SH-SY5Y (cell line): ENCODE data around the gene LINC01488.

Source experiments
- GATA2 ChIP-seq: IDR thresholded peaks from 2 replicates; pipeline ENCODE4 v1.6.1; 2011; ENCODE audit warnings: mild to moderate bottlenecking, low read depth, low read length
- GATA3 ChIP-seq: IDR thresholded peaks from 2 replicates; pipeline ENCODE4 v1.6.1; 2011; ENCODE audit warnings: low read depth, mild to moderate bottlenecking, low read length, moderate library complexity

The LINC01488 gene

DNA sequence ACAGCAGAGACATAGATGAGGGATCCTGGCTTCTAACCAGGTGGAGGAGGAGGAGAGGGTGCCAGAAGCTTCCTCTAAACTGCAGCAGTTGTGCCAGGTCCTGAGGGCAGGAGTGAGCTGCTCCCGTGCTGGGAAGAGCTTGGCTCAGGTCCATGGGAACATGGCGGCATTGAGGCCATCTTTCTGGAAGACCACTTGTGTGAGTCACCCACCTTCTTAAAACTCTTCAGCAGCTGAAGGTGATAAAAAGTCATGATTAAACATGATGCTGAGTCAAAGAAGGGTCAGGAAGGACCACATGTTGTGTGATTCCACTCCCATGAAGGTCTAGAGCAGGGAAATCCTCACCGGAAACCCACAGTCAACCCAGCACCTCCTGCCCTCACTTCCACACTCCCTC, 35.1 kb downstream of the LINC01488 start:
- no peak for TF ChIP-seq GATA3
- no peak for TF ChIP-seq GATA2

DNA sequence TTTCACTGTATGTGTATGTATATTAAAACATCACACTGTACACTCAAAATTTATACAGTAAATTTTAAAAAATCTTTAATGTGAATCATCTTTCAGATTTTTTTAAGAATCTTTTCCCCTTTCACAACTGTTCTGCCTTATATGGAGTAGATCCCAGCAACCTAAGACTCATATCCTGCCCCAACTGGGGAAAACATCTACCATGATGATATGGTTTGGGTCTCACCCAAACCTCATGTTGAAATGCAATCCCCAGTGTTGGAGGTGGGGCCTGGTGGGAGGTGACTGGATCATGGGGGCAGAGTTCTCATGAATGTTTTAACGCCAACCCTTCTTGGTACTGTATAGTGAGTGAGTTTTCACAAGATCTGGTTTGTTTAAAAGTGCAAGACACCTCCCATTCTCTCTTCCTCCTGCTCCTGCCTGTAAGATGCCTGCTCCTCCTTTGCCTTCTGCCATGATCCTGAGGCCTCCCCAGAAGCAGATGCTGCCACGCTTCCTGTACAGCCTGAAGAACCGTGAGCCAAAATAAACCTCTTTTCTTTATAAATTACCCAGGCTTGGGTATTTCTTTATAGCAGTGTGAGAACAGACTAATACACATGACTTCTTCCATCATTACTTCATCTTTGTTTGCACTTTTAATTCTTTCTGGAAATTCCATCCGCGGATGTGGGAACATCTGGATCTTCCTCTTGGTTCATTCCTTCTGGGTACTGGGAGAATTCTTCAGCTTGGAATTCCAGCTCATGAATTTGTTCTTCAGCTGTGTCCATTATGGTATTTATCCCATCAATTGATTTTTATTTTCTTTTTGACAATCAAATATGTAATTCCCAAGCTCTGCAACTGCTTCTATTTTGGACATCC, 36.9 kb downstream of the LINC01488 start:
- TF ChIP-seq GATA3 (no peak), GATA2 (no peak)

DNA sequence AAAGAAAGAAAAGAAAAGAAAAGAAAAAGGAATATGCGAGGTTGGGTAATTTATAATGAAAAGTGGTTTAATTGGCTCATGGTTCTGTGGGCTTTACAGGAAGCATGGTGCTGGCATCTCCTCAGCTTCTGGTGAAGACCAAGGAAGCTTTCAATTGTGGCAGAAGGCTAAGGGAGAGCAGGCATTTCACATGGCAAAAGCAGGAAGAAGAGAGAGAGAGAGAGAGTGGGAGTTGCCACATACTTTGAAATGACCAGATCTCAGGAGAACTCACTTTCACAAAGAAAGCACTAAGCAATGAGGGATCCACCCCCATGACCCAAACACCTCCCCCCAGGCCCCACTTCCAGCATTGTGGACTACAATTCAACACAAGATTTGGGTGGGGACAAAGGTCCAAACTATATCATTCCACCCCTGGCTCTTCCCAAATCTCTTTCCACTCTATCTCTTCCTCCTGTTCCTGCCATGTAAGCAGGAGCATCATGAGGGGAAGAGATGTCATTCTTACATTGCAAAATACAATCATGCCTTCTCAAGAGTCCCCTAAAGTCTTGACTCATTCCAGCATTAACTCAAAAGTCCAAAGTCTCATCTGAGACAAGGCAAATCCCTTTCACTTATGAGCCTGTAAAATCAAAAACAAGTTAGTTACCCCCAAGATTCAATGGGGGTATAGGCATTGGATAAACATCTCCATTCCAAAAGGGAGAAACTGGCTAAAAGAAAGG, 38.9 kb downstream of the LINC01488 start:
- TF ChIP-seq GATA3: no peak
- no peak for TF ChIP-seq GATA2

DNA sequence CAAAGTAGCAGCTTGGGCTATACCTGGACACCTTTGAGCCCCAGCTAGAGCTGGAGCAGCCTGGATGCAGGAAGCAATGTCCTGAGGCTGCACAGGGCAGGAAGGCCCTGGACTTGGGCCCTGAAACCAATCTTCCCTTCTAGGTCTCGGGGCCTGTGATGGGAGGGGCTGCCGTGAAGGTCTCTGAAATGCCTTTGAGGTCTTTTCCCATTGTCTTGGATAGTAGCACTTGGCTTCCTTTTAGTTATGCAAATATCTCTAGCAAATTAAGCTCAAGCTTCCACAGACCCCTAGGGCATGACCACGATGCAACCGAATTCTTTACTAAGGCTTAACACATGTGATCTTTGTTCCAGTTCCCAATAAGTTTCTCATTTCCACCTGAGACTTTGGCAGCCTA, 40.0 kb downstream of the LINC01488 start:
- TF ChIP-seq GATA2 (no peak), GATA3 (no peak)

DNA sequence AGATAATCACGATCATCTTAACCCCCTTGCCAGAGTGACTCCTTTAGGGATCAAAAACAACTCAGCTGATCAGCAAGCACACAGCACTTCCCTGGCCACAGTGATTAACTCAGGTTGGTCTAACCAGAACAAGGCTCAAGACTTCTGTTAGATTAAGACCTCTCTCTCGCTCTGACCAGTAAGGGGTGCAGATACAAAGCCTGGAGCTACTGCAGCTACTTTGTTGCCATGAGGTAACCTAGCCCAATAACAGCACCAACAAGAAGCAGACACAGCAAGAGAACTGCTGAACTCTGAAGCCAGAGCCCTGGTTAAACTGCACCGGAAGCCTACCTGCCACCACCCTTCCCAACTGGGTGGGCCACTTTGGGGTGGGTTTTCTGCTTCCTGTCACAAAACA, 42.0 kb downstream of the LINC01488 start:
- TF ChIP-seq GATA2 (no peak), GATA3 (no peak)

DNA sequence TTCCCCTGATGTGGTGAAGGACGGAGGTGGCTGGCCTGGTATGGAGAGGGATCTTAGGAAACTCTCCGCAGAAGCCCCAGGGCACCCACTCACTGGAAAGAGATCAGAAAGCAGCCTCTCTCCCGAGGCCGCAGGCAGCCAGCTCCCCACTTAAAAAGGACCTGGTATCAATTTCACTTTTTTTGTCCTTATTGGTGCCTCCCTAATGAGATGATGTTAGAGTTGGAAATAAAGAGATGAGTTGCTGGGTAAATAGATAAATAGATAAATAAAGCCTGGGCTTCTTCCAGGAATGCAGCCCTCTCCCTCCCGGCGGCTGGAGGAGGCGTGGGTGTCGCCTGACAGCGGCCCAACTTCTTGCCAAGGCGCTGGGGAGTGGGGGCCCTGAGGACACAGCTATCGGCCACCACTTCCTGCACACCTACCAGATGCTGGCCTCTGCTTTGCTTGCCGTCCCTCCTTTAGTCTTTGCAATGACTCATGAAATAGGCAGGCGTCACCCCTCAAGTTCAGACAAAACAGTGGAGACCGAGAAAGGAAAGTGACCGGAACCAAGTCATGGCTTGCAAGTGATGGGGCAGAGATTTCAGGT, 42.9 kb downstream of the LINC01488 start:
- TF ChIP-seq GATA3 (no peak), GATA2 (no peak)

DNA sequence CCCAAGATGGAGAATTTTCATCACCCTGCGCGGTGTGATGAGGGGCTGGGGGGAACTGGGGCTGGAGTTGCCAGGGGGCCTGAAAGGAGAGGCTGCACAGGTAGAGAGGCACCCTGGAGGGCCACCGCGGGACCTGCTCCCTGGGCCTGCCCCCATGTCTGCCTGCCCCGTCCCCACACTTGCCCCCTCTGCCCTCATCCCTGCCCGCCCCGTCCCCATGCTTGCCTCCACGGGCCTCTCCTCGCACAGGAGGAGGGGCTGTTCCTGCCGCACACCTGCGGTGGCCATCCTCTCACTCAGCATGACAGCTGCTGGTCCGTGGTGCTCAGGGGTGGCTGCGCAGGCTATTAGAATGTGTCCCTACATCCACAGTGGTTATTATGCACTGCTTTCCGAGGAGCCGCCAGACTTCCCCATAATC, 43.5 kb downstream of the LINC01488 start:
- TF ChIP-seq GATA2 (no peak), GATA3 (no peak)

DNA sequence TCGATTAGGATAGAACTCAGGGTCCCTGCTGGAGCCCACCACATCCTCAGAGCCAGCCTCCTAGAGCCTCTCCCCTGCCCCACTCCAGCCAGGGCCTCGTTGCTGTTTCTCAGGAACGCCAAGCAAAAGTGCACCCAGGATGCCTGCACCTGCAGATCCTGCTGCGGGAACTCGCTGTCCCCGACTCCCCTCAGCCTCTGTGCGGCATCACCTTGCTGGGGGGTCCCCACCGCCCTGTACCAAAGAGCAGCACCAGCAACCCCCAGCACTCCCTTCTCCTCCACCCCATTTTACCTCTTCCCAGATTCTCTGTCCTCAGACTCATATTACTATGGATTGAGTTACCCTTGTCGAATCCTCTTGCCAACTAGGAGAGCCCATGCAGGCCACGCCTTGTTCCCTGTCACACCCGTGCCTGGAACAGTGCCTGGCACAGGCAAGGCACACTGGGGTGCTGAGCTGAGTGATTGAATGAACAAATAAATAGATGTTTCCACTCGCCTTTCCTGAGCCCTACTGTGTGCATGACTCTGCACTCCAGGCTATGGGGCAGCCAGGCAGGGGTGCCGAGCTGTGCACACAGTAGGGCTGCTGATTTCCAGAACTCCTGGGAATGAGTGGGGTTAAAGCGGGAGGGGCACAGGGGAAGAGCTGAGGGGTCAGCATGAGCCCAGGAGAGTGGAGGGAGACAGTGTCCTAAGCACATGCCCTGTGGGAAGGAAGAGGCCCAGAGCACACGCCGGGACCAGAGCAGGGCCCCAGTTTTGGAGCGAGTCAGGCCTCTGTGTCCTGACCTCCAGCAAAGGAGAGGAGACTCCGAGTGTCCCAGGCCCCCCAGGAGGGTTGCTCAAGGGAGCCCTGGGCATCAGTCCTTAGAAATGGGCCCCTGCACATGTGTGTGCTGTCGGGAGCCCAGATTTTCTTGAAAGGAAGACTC, 44.3 kb downstream of the LINC01488 start:
- no peak for TF ChIP-seq GATA3
- no peak for TF ChIP-seq GATA2

DNA sequence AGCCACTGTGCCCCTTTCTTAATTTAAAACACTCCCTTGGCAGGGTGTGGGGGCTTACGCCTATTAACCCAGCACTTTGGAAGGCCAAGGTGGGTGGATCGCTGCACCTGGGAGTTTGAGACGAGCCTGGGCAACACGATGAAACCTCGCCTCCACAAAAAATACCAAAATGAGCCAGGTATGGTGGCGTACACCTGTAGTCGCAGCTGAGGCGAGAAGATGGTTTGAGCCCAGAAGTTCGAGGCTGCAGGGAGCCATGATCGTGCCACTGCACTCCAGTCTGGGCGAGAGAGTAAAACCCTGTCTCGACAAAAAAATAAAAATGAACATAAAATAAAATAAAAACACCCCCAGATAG, 45.0 kb downstream of the LINC01488 start:
- no peak for TF ChIP-seq GATA3
- no peak for TF ChIP-seq GATA2

DNA sequence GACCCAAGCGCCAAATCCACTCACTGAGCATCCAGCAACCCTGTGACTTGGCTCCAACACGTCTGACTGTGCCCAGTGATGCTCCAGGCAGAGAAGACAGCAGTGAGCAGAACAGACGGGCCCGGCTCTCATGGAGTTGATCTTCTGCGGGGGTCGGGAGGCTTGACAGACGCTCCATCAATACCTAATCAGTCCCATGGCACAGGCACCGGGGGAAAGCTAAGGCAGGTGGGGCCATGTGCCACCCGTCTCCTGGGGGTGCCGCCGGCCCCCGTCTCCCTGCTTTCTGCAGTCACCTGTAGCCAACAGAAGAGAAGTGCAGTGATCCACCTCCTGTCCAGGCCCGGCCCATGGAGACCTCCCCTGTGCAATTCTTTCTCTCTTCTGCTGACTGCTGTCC, 47.5 kb downstream of the LINC01488 start:
- TF ChIP-seq GATA2 (no peak), GATA3 (no peak)

DNA sequence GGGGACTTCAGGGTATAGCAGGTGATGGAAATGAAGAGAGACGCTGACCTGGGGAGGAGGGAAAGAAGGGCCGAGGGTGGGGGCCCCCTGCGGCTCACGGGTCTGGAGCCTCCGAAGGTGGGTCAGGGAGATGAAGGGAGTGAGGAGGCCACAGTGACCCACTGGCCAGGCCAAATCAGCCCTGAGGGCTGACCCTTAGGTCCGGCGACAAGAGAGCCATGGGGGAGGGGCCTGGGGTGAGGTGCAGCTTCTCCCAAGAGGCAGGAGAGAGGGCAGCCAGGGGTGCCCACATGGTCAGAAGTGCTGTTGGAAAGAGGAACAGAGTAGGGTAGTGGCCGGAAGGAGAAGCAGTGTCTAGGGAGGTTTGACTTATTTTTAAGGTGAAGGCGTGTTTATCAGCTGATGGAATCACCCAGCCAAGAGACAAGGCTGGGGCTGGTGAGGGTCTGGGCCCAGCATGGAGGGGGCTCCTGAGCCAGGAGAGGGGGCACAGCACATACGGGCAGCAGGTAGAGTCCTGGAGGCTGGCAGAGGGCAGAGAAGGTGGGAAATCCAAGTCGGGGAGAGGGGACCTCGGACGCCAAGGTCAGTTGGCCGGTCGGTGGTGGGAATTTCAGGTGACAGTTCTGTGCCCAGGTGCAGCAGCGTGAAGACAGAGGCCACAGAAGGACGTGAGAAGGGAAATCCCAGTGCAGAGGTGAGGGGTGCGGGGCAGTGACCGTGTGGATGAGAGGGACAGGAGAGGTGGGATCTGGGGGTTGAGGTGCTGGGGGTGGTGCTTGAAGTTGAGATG, 49.0 kb downstream of the LINC01488 start:
- TF ChIP-seq GATA3 (no peak), GATA2 (no peak)

DNA sequence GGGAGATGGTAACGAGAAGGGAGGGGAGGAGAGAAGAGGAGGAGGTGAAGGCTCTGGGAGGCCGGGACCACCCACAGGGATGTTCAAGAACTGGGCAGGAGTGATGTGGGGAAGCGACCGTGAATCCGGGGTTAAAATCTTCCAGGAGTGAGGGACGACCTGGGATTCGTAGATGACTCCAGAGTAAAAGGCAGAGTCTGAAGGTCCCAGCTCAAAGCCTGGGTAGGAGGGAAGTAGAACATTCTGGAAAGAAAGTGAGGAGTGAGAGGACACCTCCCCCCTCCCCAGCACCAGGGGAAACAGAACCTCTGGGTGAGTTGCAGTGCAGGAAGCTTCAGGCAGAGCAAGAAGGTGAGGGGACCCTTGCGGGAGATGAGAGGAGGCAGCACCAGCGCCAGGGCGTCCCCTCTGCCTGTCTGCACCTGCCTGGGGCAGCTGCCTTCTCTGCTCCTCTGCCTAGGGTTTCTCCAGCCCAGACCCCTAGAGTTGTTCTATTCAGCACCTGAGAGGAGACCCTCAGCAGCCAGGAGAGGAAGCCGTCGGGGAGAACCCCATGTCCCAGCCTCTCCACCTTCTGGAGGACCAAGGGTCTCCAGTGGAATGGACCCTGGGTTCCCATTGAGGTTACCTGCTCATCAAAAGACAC, 49.7 kb downstream of the LINC01488 start:
- TF ChIP-seq GATA3 (no peak), GATA2 (no peak)
